ENCODE measurements around the gene PRKCA.

PRKCA gene

GRCh38 chr17:66466840-66467367 lies 164.5 kb downstream of the PRKCA start:
- TF ChIP-seq CTCF (IDR thresholded peaks at IDR 0.05) = no peak
- peak overlapping the region; percentile 21 for H3K4me3 ChIP-seq

DNA sequence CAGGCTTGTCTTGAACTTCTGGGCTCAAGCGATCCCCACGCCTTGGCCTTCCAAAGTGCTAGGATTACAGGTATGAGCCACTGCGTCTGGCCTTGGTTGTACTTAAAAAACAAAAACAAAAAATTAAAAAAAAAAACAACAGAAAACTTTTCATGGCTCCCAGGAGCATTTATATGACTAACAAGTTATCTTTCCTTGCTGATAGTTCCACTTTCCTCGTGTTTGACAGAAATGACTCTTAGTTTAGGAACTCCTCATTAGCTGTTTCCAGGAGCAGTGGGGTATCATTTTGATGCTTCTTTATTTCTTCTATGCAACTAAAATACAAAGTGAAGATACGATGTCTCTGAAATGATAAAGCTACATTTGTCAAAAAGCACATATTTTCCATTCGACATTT lies 165.4 kb downstream of the PRKCA start:
- no peaks in the 10 kb centered on the region for H3K27me3 ChIP-seq
- DNase-seq = no peak
- intact Hi-C loops (cut with DNase I; ENCODE audit: low total_unique reads) = no loop called here
- H3K9me3 ChIP-seq = no peaks in the 10 kb centered on the region
- H3K4me3 ChIP-seq = no peak overlapping the region
- H3K36me3 ChIP-seq = no peaks in the 10 kb centered on the region
- no peak for TF ChIP-seq CTCF (IDR thresholded peaks at IDR 0.05)
- H3K4me1 ChIP-seq = peaks cover 0 to 32% (median 11%) of the 10 kb centered on the region in 4 donors
- H3K27ac ChIP-seq = peak overlapping the region in 1 of 2 donors; percentile 20

More at GRCh38 chr17:66466840-66467367, 164.5 kb downstream of the PRKCA start:
- no peaks in the 10 kb centered on the region for H3K9me3 ChIP-seq
- H3K36me3 ChIP-seq = no peaks in the 10 kb centered on the region
- no peaks in the 10 kb centered on the region for H3K27me3 ChIP-seq
- no peak for DNase-seq
- peaks cover 0 to 32% (median 11%) of the 10 kb centered on the region in 4 donors for H3K4me1 ChIP-seq
- intact Hi-C loops (cut with DNase I; ENCODE audit: low total_unique reads) = no loop called here
- H3K27ac ChIP-seq = peak overlapping the region in 1 of 2 donors; percentile 20

GRCh38 chr17:66468241-66469087 lies 166.1 kb downstream of the PRKCA start:
- no peak for TF ChIP-seq CTCF (IDR thresholded peaks at IDR 0.05)
- DNase-seq = peak in 1 of 2 donors; percentile 36
- intact Hi-C loops (cut with DNase I; ENCODE audit: low total_unique reads) = no loop called here
- Histone ChIP-seq H3K4me1 (peaks cover 0 to 32% (median 11%) of the 10 kb centered on the region in 4 donors), H3K27ac (peak overlapping the region in 1 of 2 donors; percentile 20), H3K27me3 (no peaks in the 10 kb centered on the region), H3K9me3 (no peaks in the 10 kb centered on the region), H3K4me3 (no peak overlapping the region), H3K36me3 (no peaks in the 10 kb centered on the region)

DNA sequence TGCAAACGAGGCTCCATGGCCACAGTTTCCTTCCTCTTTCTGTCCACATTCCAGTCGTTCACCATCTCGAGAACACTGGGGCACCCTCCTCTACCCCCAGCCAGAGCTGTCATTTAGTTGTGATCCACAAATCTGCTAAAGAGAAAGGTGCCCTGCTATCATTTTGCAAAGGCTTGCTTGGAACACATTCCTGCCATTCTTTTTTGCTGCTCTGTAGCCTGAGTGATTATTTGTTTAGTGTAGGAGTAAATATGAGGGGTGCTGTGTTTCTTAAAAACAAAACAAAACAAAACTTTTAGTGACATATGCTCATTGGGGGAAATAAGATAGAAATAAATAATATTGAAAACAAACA lies 166.7 kb downstream of the PRKCA start:
- DNase-seq = no peak
- no peak overlapping the region for H3K27ac ChIP-seq
- no peaks in the 10 kb centered on the region for H3K36me3 ChIP-seq
- H3K4me3 ChIP-seq = no peak overlapping the region
- intact Hi-C loops (cut with DNase I; ENCODE audit: low total_unique reads) = no loop called here
- H3K27me3 ChIP-seq = no peaks in the 10 kb centered on the region
- no peak for TF ChIP-seq CTCF (IDR thresholded peaks at IDR 0.05)
- peaks cover 0 to 32% (median 11%) of the 10 kb centered on the region in 4 donors for H3K4me1 ChIP-seq
- no peaks in the 10 kb centered on the region for H3K9me3 ChIP-seq

DNA sequence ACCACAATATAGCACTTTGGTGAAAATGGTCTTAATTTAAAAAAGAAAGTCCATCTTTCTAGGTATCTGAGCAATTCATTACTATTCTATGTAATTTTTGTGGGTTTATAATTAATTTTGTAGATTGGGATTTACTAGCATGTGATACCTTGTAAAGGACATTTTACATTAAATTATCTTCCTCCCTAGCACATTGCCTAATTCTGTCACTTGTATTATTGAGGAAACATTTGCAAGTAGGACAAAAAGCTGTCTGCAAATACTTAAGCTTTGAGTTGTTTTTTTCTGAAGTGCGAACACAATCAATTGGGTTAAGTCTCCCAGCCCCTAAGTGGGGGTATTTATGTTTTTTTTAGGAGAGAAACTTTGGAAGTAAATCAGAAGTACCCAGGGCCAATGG lies 167.0 kb downstream of the PRKCA start:
- Histone ChIP-seq H3K9me3 (no peaks in the 10 kb centered on the region), H3K27ac (no peak overlapping the region), H3K4me1 (peaks cover 0 to 32% (median 11%) of the 10 kb centered on the region in 4 donors), H3K36me3 (no peaks in the 10 kb centered on the region), H3K4me3 (no peak overlapping the region), H3K27me3 (no peaks in the 10 kb centered on the region)
- intact Hi-C loops (cut with DNase I; ENCODE audit: low total_unique reads) = no loop called here
- no peak for TF ChIP-seq CTCF (IDR thresholded peaks at IDR 0.05)
- no peak for DNase-seq

Measured in tibial artery (tissue), 4 donors.